Loucy (cell line): Measurements from ENCODE around the gene RNF6.

Experiments used
- H2AFZ ChIP-seq: fragments of 200-600 bp; sonication (generic); 2 replicates; pipeline ENCODE4 v1.6.0; 2016; ENCODE audit warnings: antibody characterized with exemption, mild to moderate bottlenecking, low read length, moderate library complexity
- H3F3A ChIP-seq: fragments of 200-600 bp; 2 replicates; pipeline ENCODE4 v1.6.0; 2016; ENCODE audit warnings: antibody characterized with exemption, low read depth, mild to moderate bottlenecking
- H3K27me3 ChIP-seq: fragments of 200-600 bp; sonication (generic); 2 replicates; pipeline ENCODE4 v1.6.1; 2014; ENCODE audit warnings: low read length, mild to moderate bottlenecking; ENCODE audit not compliant: insufficient read depth, poor library complexity, severe bottlenecking
- H3K36me3 ChIP-seq: fragments of 200-600 bp; sonication (generic); 2 replicates; pipeline ENCODE4 v1.6.1; 2016; ENCODE audit warnings: low read length; ENCODE audit not compliant: insufficient read depth
- H3K4me1 ChIP-seq: fragments of 200-600 bp; sonication (generic); 2 replicates; pipeline ENCODE4 v1.5.1; 2014; ENCODE audit warnings: low read length, mild to moderate bottlenecking; ENCODE audit not compliant: insufficient read depth, poor library complexity, severe bottlenecking
- H3K4me2 ChIP-seq: fragments of 200-600 bp; sonication (generic); 2 replicates; pipeline ENCODE4 v1.6.0; 2014; ENCODE audit warnings: antibody characterized with exemption, low read length, low read depth, mild to moderate bottlenecking; ENCODE audit not compliant: poor library complexity, severe bottlenecking
- H3K4me3 ChIP-seq: fragments of 200-600 bp; sonication (generic); 2 replicates; pipeline ENCODE4 v1.5.1; 2014; ENCODE audit warnings: low read length, mild to moderate bottlenecking, mixed read lengths; ENCODE audit not compliant: poor library complexity, severe bottlenecking
- H3K79me2 ChIP-seq: fragments of 200-600 bp; sonication (generic); 2 replicates; pipeline ENCODE4 v1.6.1; 2014; ENCODE audit warnings: low read length; ENCODE audit not compliant: insufficient read depth
- H3K9ac ChIP-seq: fragments of 200-600 bp; sonication (generic); 2 replicates; pipeline ENCODE4 v1.6.0; 2014; ENCODE audit warnings: mild to moderate bottlenecking, low read depth, low read length, moderate library complexity; ENCODE audit not compliant: poor library complexity, severe bottlenecking
- H3K9me2 ChIP-seq: fragments of 200-600 bp; sonication (generic); replicated peaks from 2 replicates; pipeline ENCODE4 v1.6.1; 2016; ENCODE audit warnings: low read depth, low read length, mixed read lengths
- H3K9me3 ChIP-seq: fragments of 200-600 bp; sonication (generic); 2 replicates; pipeline ENCODE4 v1.6.1; 2014; ENCODE audit warnings: mild to moderate bottlenecking, antibody characterized with exemption, low read length, low read depth; ENCODE audit not compliant: insufficient read depth
- H4K20me1 ChIP-seq: fragments of 200-600 bp; sonication (generic); 2 replicates; pipeline ENCODE4 v1.6.0; 2014; ENCODE audit warnings: antibody characterized with exemption, low read length, mild to moderate bottlenecking; ENCODE audit not compliant: insufficient read depth, poor library complexity, severe bottlenecking
- EZH2phosphoT487 ChIP-seq: fragments of 200-600 bp; IDR thresholded peaks from 2 replicates; pipeline ENCODE4 v1.6.1; 2018; ENCODE audit warnings: antibody characterized with exemption, mild to moderate bottlenecking, moderate library complexity, borderline replicate concordance
- TF ChIP-seq, protein P1 (sequence below): fragments of 200-600 bp; sonication (generic); conservative IDR thresholded peaks from 2 replicates; pipeline ENCODE4 v1.5.1; 2014; ENCODE audit warnings: mild to moderate bottlenecking, antibody characterized with exemption, low read length

The RNF6 gene

DNA sequence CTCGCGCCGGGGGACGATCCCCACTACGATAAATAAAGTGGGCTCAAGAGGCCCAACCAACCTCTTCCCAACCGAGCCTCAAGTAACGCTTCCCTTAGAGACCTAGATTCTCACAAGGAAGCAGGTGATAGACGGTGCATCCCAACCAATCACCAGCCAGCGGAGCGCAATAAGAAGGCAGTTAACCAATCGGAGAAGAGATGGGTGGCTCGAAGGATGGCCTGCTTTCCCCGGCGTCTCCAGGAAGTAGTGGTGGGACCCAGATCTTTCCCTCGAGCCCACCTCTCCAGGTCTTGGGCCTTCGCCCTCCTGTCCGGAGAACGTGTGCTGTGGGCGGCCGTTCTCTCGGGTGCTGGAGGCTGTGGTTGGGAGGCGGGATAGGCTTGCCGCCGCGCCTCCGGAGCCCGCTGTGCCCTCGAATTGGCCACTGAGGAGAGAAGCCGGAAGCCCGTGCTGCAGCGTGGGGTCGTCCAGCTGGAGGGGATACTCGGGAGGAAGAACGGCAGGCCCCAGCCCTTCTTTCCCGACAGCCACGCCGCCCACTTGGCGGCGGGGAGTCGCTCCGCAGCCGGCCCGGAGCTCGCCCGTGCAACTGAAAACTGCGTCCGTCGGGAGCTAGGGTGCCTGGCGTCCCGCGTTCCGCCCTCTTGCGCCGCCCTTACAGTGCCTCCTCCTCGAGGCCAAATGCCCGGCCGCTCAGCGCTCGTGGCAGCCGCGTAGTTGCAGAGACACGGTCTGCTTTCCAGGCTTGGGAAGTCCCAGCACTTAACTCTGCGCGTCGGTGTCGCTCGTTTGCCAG is at the start of gene RNF6:
TSS of gene RNF6 (minus strand) at position 594 of the 799 bp plus-strand sequence. CDS start 2,665 bp downstream, outside the sequence.
- Histone ChIP-seq H3K4me3 (peak within 1 kb of the TSS; percentile 93), H2AFZ (peak within 1 kb of the TSS; percentile 93), H3K4me1 (peaks cover 40% of the 10 kb centered on the region), H3F3A (no peaks in the 10 kb centered on the region), H3K9ac (peak within 1 kb of the TSS; percentile 94), H4K20me1 (peaks cover 35% of the 10 kb centered on the region), H3K9me2 (no peaks in the 10 kb centered on the region), H3K36me3 (peaks cover 27% of the 10 kb centered on the region), H3K4me2 (peak within 1 kb of the TSS; percentile 90), H3K79me2 (peaks cover 36% of the 10 kb centered on the region), H3K9me3 (no peaks in the 10 kb centered on the region), H3K27me3 (peaks cover 4% of the 10 kb centered on the region)
- no peak for TF ChIP-seq EZH2phosphoT487

DNA sequence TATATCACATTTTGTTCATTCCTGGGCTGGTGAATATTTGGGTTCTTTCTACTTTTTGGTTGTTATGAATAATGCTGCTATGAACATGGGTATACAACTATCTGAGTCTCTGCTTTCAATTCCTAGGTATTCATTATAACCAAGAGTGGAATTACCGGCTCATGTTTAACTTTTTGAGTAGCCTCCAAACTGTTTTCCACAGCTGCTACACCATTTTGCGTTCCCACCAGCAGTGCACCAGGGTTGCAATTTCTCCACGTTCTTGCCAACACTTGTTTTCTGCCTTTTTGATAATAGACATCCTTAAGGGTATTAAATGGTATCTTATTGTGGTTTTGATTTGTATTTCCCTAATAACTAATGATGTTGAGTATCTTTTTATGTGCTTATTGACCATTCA is 48.6 kb upstream of the RNF6 start:
- no peak for TF ChIP-seq EZH2phosphoT487
- TF ChIP-seq, protein P1, sequence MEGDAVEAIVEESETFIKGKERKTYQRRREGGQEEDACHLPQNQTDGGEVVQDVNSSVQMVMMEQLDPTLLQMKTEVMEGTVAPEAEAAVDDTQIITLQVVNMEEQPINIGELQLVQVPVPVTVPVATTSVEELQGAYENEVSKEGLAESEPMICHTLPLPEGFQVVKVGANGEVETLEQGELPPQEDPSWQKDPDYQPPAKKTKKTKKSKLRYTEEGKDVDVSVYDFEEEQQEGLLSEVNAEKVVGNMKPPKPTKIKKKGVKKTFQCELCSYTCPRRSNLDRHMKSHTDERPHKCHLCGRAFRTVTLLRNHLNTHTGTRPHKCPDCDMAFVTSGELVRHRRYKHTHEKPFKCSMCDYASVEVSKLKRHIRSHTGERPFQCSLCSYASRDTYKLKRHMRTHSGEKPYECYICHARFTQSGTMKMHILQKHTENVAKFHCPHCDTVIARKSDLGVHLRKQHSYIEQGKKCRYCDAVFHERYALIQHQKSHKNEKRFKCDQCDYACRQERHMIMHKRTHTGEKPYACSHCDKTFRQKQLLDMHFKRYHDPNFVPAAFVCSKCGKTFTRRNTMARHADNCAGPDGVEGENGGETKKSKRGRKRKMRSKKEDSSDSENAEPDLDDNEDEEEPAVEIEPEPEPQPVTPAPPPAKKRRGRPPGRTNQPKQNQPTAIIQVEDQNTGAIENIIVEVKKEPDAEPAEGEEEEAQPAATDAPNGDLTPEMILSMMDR: no peak
- Histone ChIP-seq H3K4me3 (no peak overlapping the region), H3F3A (no peaks in the 10 kb centered on the region), H3K79me2 (peaks cover 82% of the 10 kb centered on the region), H3K36me3 (no peaks in the 10 kb centered on the region), H3K9me3 (no peaks in the 10 kb centered on the region), H3K4me1 (peaks cover 5% of the 10 kb centered on the region), H4K20me1 (peaks cover 31% of the 10 kb centered on the region), H3K9ac (no peak overlapping the region), H3K4me2 (no peak overlapping the region), H3K27me3 (no peaks in the 10 kb centered on the region), H2AFZ (no peak overlapping the region), H3K9me2 (no peaks in the 10 kb centered on the region)

DNA sequence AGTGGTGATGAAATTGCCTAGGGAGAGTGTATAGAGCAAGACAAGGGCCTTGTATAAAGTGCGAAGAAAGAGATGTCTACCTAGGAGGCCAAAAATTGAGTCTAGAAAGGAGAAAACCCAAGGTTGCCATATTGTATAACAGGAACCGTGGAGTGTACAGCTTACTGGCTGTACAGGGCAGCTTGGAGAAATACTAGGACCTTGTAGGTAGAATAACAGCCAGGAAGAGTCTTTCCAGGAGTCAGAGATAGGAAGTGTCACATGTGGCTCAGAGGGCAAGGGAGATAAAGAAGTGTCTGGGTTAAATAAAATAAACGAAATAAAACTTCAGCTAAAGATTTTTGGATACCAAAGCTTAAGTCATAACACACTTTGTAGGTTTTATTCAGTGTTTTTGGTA is 44.2 kb upstream of the RNF6 start:
- Histone ChIP-seq H4K20me1 (peaks cover 30% of the 10 kb centered on the region), H3K36me3 (no peaks in the 10 kb centered on the region), H2AFZ (no peak overlapping the region), H3K4me1 (peaks cover 6% of the 10 kb centered on the region), H3K27me3 (no peaks in the 10 kb centered on the region), H3K9me3 (no peaks in the 10 kb centered on the region), H3K4me3 (no peak overlapping the region), H3F3A (no peaks in the 10 kb centered on the region), H3K79me2 (peaks cover 85% of the 10 kb centered on the region), H3K9me2 (no peaks in the 10 kb centered on the region), H3K9ac (no peak overlapping the region), H3K4me2 (no peak overlapping the region)
- no peak for TF ChIP-seq EZH2phosphoT487
- TF ChIP-seq, protein P1: no peak
